Activated effector memory CD4-positive, alpha-beta T cell treated with anti-CD3 and anti-CD28 coated beads, Interleukin-2, amount 50 U/mL, for 16 hours (primary cell): ENCODE data around the gene DPY19L3.
"Not testable (repeated sequence)": the region's sequence is repeated elsewhere in the genome, so short reads cannot be mapped to it uniquely, and the experiment has no call there.

ENCODE experiments used
- DNase-seq: peaks from one replicate; pipeline ENCODE4 v3.0.0-alpha.2; 2020

The DPY19L3 gene

GRCh38 chr19:32450217-32450616 lies 44.6 kb downstream of the DPY19L3 start:
- no peak for DNase-seq

GRCh38 chr19:32453736-32454135 lies 48.2 kb downstream of the DPY19L3 start:
- DNase-seq, result no peak

- no peak for DNase-seq
Measured at GRCh38 chr19:32456406-32456805, 50.8 kb downstream of the DPY19L3 start.

GRCh38 chr19:32457571-32458158 lies 52.1 kb downstream of the DPY19L3 start:
- DNase-seq, result no peak

- no peak for DNase-seq
Measured at GRCh38 chr19:32458500-32459123, 53.0 kb downstream of the DPY19L3 start.

GRCh38 chr19:32459204-32459865 lies 53.8 kb downstream of the DPY19L3 start:
- no peak for DNase-seq

GRCh38 chr19:32460476-32460875 lies 54.9 kb downstream of the DPY19L3 start:
- DNase-seq, result no peak

- no peak for DNase-seq
Measured at GRCh38 chr19:32464279-32464678, 58.7 kb downstream of the DPY19L3 start.

- DNase-seq, result no peak
Measured at GRCh38 chr19:32465176-32465575, 59.6 kb downstream of the DPY19L3 start.

GRCh38 chr19:32469795-32470194 lies 64.2 kb downstream of the DPY19L3 start:
- no peak for DNase-seq

GRCh38 chr19:32471095-32471494 lies 65.5 kb downstream of the DPY19L3 start:
- no peak for DNase-seq

GRCh38 chr19:32471811-32472210 lies 66.2 kb downstream of the DPY19L3 start:
- DNase-seq, result no peak

GRCh38 chr19:32475141-32476031 lies 69.8 kb downstream of the DPY19L3 start:
- no peak for DNase-seq

GRCh38 chr19:32476032-32476350 lies 70.4 kb downstream of the DPY19L3 start:
- DNase-seq, result no peak

- no peak for DNase-seq
Measured at GRCh38 chr19:32480321-32480720, 74.8 kb downstream of the DPY19L3 start.

GRCh38 chr19:32483574-32483973 lies 78.0 kb downstream of the DPY19L3 start:
- DNase-seq, result no peak

GRCh38 chr19:32489971-32490370 lies 84.4 kb downstream of the DPY19L3 start:
- no peak for DNase-seq

GRCh38 chr19:32497391-32497790 lies 91.8 kb downstream of the DPY19L3 start:
- no peak for DNase-seq

- no peak for DNase-seq
Measured at GRCh38 chr19:32498648-32499200, 93.2 kb downstream of the DPY19L3 start.

GRCh38 chr19:32512498-32512897 lies 106.9 kb downstream of the DPY19L3 start:
- DNase-seq, result not testable (repeated sequence)

GRCh38 chr19:32519023-32519422 lies 113.5 kb downstream of the DPY19L3 start:
- no peak for DNase-seq

- DNase-seq, result no peak
Measured at GRCh38 chr19:32522967-32523366, 117.4 kb downstream of the DPY19L3 start.

GRCh38 chr19:32526895-32527294 lies 121.3 kb downstream of the DPY19L3 start:
- no peak for DNase-seq
